Stimulated activated CD4-positive, alpha-beta T cell treated with anti-CD3 and anti-CD28 coated beads, Interleukin-12 subunit alpha, Interleukin-12 subunit beta, amount 100 ng/mL, for 4 hours (primary cell): ENCODE data around the gene NECAB2.

ENCODE experiments used
- DNase-seq: peaks from one replicate; pipeline ENCODE4 v3.0.0-alpha.2; 2020

NECAB2 gene

GRCh38 chr16:83968306-83968851, 335 bp downstream of the NECAB2 start:
- no peak for DNase-seq

GRCh38 chr16:83968891-83969649, 1.0 kb downstream of the NECAB2 start:
- DNase-seq: no peak

- no peak for DNase-seq
Observed at GRCh38 chr16:83969771-83970429, 1.9 kb downstream of the NECAB2 start.

GRCh38 chr16:83970430-83970815, 2.4 kb downstream of the NECAB2 start:
- no peak for DNase-seq

- DNase-seq: no peak
Observed at GRCh38 chr16:83971165-83972130, 3.4 kb downstream of the NECAB2 start.

GRCh38 chr16:83972256-83973008, 4.4 kb downstream of the NECAB2 start:
- no peak for DNase-seq

- DNase-seq: no peak
Observed at GRCh38 chr16:83973077-83973476, 5.0 kb downstream of the NECAB2 start.

GRCh38 chr16:83973581-83974385, 5.7 kb downstream of the NECAB2 start:
- DNase-seq: no peak

- no peak for DNase-seq
Observed at GRCh38 chr16:83974475-83974874, 6.4 kb downstream of the NECAB2 start.

- no peak for DNase-seq
Observed at GRCh38 chr16:83975590-83976260, 7.7 kb downstream of the NECAB2 start.

GRCh38 chr16:83977056-83977815, 9.2 kb downstream of the NECAB2 start:
- no peak for DNase-seq

- DNase-seq: no peak
Observed at GRCh38 chr16:83978401-83978904, 10.4 kb downstream of the NECAB2 start.

- no peak for DNase-seq
Observed at GRCh38 chr16:83979441-83979840, 11.4 kb downstream of the NECAB2 start.

- DNase-seq: no peak
Observed at GRCh38 chr16:83980794-83981193, 12.8 kb downstream of the NECAB2 start.

- no peak for DNase-seq
Observed at GRCh38 chr16:83981799-83982198, 13.8 kb downstream of the NECAB2 start.

- DNase-seq: no peak
Observed at GRCh38 chr16:83983491-83983890, 15.4 kb downstream of the NECAB2 start.

GRCh38 chr16:83989300-83989699, 21.3 kb downstream of the NECAB2 start:
- no peak for DNase-seq

- no peak for DNase-seq
Observed at GRCh38 chr16:83990492-83990891, 22.4 kb downstream of the NECAB2 start.

- DNase-seq: no peak
Observed at GRCh38 chr16:83992624-83993023, 24.6 kb downstream of the NECAB2 start.

GRCh38 chr16:83994087-83994486, 26.0 kb downstream of the NECAB2 start:
- DNase-seq: no peak
